SU-DHL-6 (cell line): ENCODE data around the gene NID2.

Source experiments
- H2AFZ ChIP-seq: fragments of 200-600 bp; sonication (generic); 2 replicates; pipeline ENCODE4 v1.6.1; 2014; ENCODE audit warnings: low read depth, mild to moderate bottlenecking, moderate library complexity, mixed read lengths, antibody characterized with exemption, low read length; ENCODE audit not compliant: severe bottlenecking
- H3F3A ChIP-seq: fragments of 200-600 bp; shearing (Covaris generic); 2 replicates; pipeline ENCODE4 v1.6.0; 2016; ENCODE audit warnings: antibody characterized with exemption, mild to moderate bottlenecking; ENCODE audit not compliant: insufficient read depth
- H3K27ac ChIP-seq: fragments of 200-600 bp; sonication (generic); 2 replicates; pipeline ENCODE4 v1.5.1; 2016; ENCODE audit warnings: low read depth, mild to moderate bottlenecking, low read length, moderate library complexity, mixed read lengths
- H3K27me3 ChIP-seq: fragments of 200-600 bp; sonication (generic), shearing (Covaris generic); 2 replicates; pipeline ENCODE4 v1.6.0; 2014; ENCODE audit warnings: mild to moderate bottlenecking, low read length
- H3K36me3 ChIP-seq: fragments of 200-600 bp; sonication (generic); 2 replicates; pipeline ENCODE4 v1.6.1; 2014; ENCODE audit warnings: mild to moderate bottlenecking, low read length, mixed read lengths
- H3K4me2 ChIP-seq: fragments of 300-600, 200-600 bp; shearing (Covaris generic), sonication (generic); 2 replicates; pipeline ENCODE4 v1.6.0; 2014; ENCODE audit warnings: low read length, low read depth, mild to moderate bottlenecking; ENCODE audit not compliant: poor library complexity, severe bottlenecking
- H3K4me3 ChIP-seq: fragments of 200-600 bp; sonication (generic); 2 replicates; pipeline ENCODE4 v1.5.1; 2014; ENCODE audit warnings: antibody characterized with exemption, low read length, mild to moderate bottlenecking, mixed read lengths; ENCODE audit not compliant: insufficient read depth, poor library complexity, severe bottlenecking
- H3K79me2 ChIP-seq: fragments of 200-600 bp; sonication (generic); 2 replicates; pipeline ENCODE4 v1.6.1; 2014; ENCODE audit warnings: mild to moderate bottlenecking, low read length, moderate library complexity; ENCODE audit not compliant: insufficient read depth
- H3K9ac ChIP-seq: fragments of 200-600 bp; sonication (generic); 2 replicates; pipeline ENCODE4 v1.7.0; 2014; ENCODE audit warnings: mild to moderate bottlenecking, low read length
- H3K9me2 ChIP-seq: fragments of 200-600 bp; sonication (generic); replicated peaks from 2 replicates; pipeline ENCODE4 v1.6.1; 2014; ENCODE audit warnings: low read length; ENCODE audit not compliant: insufficient read depth
- H3K9me3 ChIP-seq: fragments of 200-600 bp; sonication (generic); 2 replicates; pipeline ENCODE4 v1.6.1; 2014; ENCODE audit warnings: low read length, mixed read lengths; ENCODE audit not compliant: insufficient read depth
- H4K20me1 ChIP-seq: fragments of 200-600 bp; sonication (generic); 2 replicates; pipeline ENCODE4 v1.6.1; 2014; ENCODE audit warnings: low read depth, mild to moderate bottlenecking, antibody characterized with exemption, low read length, moderate library complexity, mixed read lengths
- EZH2phosphoT487 ChIP-seq: fragments of 200-600 bp; sonication (generic), shearing (Covaris generic); conservative IDR thresholded peaks from 2 replicates; pipeline ENCODE4 v1.6.1; 2018; ENCODE audit warnings: mild to moderate bottlenecking, antibody characterized with exemption, low read length, moderate library complexity, mixed read lengths
- TF ChIP-seq, protein P1 (sequence below): fragments of 200-600 bp; sonication (generic); IDR thresholded peaks from one replicate; pipeline ENCODE4 v1.5.1; 2017; ENCODE audit warnings: antibody characterized with exemption, mild to moderate bottlenecking, low read length, moderate library complexity; ENCODE audit not compliant: insufficient read depth, poor library complexity, severe bottlenecking

Gene NID2

DNA sequence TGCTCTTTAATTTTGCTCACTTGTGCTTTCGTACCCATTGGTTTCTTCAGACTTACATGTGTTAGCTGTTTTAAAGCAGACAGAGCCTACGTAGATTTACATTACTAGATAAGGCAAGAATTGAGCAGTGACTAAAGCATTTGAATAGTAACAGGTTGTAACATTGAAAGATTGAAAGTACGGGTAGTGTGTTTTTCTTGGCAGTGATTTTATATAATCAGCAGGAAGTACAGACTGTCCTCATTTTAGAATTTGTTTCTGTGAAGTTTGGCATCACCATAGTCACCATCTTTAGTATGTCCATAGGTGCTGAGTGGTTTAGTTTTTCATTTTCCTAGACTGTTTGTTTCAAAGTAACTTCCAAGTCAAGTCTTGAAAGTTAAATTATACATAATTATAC lies 65.5 kb downstream of the NID2 start:
- no peaks in the 10 kb centered on the region for H4K20me1 ChIP-seq
- no peak for TF ChIP-seq EZH2phosphoT487
- TF ChIP-seq, protein P1, sequence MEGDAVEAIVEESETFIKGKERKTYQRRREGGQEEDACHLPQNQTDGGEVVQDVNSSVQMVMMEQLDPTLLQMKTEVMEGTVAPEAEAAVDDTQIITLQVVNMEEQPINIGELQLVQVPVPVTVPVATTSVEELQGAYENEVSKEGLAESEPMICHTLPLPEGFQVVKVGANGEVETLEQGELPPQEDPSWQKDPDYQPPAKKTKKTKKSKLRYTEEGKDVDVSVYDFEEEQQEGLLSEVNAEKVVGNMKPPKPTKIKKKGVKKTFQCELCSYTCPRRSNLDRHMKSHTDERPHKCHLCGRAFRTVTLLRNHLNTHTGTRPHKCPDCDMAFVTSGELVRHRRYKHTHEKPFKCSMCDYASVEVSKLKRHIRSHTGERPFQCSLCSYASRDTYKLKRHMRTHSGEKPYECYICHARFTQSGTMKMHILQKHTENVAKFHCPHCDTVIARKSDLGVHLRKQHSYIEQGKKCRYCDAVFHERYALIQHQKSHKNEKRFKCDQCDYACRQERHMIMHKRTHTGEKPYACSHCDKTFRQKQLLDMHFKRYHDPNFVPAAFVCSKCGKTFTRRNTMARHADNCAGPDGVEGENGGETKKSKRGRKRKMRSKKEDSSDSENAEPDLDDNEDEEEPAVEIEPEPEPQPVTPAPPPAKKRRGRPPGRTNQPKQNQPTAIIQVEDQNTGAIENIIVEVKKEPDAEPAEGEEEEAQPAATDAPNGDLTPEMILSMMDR: no peak
- peaks cover 15% of the 10 kb centered on the region; the same call in 1 of the 2 replicates for H3K79me2 ChIP-seq
- H3K4me2 ChIP-seq: no peak overlapping the region
- peaks cover 79% of the 10 kb centered on the region for H3K36me3 ChIP-seq
- H3K9me2 ChIP-seq: no peaks in the 10 kb centered on the region
- H3K9me3 ChIP-seq: no peaks in the 10 kb centered on the region
- no peak overlapping the region for H3K9ac ChIP-seq
- H2AFZ ChIP-seq: no peak overlapping the region
- no peak overlapping the region for H3K4me3 ChIP-seq
- H3K27me3 ChIP-seq: no peaks in the 10 kb centered on the region
- H3K27ac ChIP-seq: no peak overlapping the region
- H3F3A ChIP-seq: no peaks in the 10 kb centered on the region

DNA sequence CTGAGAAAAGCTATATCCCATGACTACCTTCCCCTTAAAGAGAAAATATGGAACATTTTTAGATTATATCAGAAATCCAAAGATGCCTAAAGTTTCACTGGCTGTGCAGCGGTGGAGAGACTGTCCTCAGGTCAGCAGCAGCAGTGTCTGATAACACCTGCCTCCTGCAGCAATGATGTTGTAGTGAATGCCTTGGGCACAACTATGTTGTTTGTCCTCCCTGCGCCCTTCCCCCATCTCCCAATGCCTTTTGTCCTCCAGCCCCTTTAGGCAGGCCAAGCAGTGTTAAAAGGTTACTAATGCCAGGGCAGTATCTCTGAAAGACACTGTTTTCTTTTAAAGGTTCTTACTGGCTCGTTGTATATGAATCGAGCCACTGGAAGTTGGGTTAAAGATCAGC lies 66.3 kb downstream of the NID2 start:
- Histone ChIP-seq H3K4me2 (no peak overlapping the region), H3K79me2 (peaks cover 22% of the 10 kb centered on the region; the same call in 1 of the 2 replicates), H3K36me3 (peaks cover 87% of the 10 kb centered on the region), H4K20me1 (0 out of 2 replicates have a peak, but pooled peaks cover under 1% of the 10 kb centered on the region), H3K27ac (no peak overlapping the region), H3K4me3 (no peak overlapping the region), H3K27me3 (no peaks in the 10 kb centered on the region), H3K9me3 (no peaks in the 10 kb centered on the region), H3F3A (no peaks in the 10 kb centered on the region), H2AFZ (no peak overlapping the region), H3K9me2 (no peaks in the 10 kb centered on the region), H3K9ac (no peak overlapping the region)
- TF ChIP-seq EZH2phosphoT487: no peak
- TF ChIP-seq, protein P1: no peak

DNA sequence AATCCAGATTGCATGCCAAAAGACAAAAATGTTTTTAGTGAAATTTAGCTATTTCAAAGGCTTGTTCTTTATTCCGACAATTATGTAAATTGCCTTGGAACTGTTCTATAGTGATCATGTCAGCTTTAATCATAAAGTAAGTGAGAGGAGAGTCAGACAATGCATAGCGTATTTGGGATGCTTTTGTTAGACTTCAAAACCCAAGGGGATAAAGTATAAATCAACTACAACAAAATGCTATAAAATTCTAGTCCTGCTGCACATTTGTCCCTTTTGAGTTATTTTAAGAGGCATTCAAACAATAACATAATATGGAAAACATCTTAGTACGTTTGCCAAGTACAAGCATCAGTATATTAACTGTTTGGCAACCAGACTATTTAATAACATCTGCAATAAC lies 68.2 kb downstream of the NID2 start:
- Histone ChIP-seq H2AFZ (no peak overlapping the region), H3K4me3 (no peak overlapping the region), H3K36me3 (peaks cover 93% of the 10 kb centered on the region), H3K9ac (no peak overlapping the region), H3K27ac (no peak overlapping the region), H3K79me2 (peaks cover 40% of the 10 kb centered on the region), H3K27me3 (no peaks in the 10 kb centered on the region), H3K4me2 (no peak overlapping the region), H3F3A (peaks cover 7% of the 10 kb centered on the region; the same call in 1 of the 2 replicates), H3K9me3 (no peaks in the 10 kb centered on the region), H3K9me2 (no peaks in the 10 kb centered on the region), H4K20me1 (peaks cover 14% of the 10 kb centered on the region; the same call in 1 of the 2 replicates)
- TF ChIP-seq, protein P1: no peak
- no peak for TF ChIP-seq EZH2phosphoT487
